ENCODE data around the gene PYGM.

Gene PYGM

DNA sequence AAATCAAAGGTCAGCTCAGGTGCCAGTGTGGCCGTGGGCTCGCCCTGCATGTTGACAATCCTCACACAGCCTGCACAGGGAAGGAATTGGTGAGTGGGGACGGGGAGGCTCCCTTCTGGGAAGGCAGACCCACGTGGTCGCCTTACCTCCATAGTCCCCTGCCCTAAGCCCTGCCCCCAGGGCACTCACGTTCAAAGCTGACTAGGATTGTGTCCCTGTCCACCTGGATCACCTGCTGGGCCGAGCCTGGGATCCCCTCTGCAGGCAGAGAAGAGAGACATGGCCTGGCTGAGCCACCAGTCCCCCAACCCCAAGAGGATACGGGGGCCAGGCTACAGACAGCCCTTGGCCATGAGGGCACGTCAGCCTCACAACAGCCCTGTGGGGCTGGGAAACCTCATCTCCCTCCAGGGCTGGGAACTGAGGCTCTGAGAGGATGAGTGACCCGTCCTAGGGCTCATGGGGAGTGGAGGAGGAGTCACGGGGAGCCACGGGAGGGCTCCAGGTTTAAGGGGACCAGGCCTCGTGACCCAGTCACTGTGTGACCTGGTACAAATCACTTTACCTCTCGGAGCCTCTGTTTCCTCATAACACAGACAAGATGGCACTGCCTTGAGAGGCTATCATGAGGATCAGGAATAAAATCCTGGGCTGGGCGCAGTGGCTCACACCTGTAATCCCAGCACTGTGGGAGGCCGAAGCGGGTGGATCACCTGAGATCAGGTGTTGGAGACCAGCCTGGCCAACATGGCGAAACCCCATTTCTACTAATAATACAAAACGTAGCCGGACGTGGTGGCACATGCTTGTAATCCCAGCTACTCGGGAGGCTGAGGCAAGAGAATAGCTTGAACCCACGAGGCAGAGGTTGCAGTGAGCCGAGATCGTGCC, 30.7 kb upstream of the PYGM start:
- DNase-seq = no peak

DNA sequence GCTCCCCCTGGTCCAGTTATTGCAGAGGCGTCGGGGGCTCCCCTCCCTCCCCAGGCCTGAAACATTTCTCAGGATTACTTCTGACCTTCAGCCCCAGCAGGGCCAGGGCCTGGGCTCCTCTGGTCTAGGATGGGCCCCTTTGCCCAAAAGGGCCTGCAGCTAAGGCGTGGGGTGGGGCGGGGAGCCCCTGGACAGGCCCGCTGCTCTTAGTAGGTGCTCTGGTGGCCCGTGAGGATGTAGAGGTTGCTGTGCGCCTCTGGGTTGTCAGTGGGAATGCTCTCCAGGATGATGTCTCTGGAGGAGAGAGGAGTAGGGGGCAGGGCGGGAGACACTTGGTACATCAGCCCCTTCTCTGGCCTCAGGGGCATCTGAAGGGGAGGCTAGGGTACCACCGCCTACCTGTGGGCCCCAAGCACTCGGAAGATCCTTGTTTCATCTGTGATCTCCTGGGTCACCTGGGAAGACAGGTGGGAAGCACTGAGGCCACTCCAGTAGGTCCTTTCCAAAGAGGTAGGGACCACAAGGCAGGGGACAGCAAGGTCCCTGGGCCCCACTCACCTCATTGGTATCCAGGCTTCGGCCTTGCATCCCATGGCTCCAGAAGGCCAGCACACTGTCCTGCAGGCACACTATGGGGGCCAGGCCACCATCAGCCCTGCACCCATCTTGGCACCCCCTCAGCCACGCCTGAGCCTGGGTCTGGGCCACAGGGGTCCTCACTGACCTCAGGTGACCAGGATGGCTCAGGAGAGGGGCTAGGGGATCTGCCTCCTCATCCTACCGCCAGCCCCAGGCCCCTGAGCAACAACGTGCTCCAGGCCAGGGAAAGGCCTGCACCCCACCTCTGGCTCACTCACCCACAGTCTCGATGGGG, 29.8 kb upstream of the PYGM start:
- DNase-seq = no peak

DNA sequence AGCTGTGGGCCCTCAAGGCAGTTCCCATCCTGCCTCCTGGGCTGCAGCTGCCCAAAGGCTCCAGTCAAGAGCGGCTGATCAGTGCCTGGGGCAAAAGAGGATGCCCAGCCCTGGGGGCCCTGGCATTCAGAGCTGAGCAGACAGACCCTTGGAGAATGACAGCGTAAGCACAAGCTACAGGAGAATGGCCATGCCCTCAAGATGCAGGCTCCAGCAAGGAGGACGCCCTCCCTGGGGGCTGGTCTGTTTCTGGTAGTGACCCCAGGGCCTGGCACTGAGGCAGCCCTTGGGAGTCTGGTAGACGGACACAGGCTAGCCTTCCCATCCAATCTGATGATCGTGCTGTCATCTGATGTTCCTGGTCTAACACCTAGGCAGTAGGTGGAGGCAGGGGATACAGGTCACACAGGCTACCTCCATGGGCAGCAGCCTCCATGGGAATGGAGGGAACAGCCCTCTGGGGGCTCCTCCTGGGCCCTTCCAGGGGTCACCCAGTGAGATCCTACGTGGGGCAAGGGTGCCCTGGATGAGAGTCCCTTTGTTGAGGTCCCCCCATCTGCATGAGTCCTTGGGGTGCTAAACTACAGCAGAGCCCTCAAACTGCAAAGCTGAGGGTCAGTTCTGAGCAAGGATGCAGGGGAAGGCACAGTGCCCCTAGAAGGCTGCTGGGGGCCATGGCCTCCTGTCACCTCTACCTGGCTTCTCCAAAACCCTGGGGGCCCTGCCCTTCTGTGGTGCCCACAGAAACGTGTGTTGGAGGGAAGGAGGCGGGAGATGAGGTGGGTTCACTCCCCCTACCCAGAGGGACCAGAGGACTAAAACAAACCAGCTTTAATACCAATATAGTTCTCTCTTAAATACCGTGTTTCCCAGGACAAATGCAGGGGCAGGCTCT, 28.8 kb upstream of the PYGM start:
- DNase-seq = no peak

DNA sequence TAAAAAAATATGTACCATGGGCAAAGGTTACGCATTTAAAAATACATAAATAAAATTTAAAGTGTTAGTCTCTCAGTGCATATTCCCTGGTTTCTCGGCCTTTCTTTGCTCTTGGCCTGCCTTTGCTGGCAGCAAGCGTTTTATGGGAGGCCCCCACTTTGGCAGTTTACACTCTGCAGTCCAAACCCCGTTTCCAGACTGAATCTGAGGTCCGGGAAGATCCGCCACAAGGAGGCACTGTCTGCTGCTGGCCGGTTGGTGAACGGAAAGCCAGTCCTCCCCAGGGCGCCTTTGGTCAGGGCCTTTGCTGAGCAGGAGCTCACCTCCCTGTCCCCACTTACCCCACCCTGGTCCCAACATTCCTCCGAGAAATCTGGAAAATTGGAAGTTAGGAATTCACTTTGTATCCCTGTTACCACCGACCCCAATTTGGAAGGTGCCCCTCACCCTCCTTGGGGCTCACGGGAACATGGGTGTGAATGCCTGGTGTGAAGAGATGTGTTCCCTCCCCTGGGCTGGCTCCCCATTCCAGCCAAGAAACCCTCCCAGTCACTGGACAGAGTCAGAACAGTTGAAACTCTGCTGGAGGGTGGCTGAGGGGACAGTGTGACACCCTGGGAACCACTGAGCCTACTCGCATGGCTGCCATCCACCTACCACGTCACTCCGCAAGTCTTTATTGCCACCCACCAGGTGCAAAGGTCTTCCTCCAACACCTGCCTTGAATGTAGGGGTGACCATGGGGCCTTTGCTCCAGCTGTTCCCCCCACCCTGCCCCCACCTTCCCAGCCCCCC, 27.9 kb upstream of the PYGM start:
- no peak for DNase-seq

DNA sequence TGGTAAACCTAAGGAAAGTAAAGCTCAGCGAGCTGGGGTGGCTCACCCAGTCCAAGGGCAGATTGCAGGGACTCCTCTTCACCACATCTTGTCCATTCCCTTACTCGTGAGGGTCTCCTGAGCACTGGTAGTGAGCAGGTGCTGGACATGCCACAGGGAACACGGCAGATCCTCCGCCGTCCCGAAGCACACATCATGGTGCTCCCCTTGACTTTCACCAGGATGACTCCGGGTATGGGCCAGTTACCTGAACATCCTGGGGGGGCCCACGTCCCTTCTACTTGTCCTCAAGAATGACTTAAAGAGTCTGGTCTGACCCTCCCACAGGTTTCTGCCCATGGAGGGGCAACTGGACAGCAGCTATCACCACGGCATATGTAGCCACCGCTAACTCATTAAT, 26.5 kb upstream of the PYGM start:
- no peak for DNase-seq

DNA sequence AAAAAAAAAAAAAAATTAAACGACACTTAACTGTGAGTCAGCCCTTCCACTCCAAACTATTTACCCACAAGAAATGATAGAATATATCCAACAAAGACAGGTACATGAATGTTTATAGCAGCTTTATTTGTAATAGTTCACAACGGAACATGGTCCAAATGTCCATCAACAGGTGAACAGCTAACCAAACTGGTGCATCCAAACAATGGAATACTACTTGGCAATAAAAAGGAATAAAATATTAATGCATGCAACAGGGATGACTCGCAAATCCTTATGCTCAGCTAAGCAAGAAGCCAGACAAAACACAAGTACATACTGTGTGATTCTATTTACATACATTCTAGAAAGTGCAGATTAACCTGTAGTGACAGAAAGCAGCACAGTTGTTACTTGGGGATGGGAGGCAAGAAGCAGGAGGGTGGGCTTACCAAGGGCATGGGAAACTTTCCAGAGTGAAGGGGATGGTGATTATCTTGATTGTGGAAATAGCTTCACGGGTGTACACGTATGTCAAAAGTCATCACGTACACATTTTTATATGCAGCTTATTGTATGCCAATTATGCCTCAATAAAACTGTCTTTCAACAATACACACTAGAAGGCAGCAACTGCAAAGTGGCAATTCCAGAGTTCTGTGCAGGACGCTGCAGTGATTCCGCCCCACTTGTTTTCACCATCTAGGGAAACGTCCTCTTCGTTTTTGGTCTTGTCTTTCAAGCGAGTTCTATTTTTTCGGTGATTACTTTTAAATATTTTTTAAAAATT, 25.2 kb upstream of the PYGM start:
- DNase-seq = no peak

DNA sequence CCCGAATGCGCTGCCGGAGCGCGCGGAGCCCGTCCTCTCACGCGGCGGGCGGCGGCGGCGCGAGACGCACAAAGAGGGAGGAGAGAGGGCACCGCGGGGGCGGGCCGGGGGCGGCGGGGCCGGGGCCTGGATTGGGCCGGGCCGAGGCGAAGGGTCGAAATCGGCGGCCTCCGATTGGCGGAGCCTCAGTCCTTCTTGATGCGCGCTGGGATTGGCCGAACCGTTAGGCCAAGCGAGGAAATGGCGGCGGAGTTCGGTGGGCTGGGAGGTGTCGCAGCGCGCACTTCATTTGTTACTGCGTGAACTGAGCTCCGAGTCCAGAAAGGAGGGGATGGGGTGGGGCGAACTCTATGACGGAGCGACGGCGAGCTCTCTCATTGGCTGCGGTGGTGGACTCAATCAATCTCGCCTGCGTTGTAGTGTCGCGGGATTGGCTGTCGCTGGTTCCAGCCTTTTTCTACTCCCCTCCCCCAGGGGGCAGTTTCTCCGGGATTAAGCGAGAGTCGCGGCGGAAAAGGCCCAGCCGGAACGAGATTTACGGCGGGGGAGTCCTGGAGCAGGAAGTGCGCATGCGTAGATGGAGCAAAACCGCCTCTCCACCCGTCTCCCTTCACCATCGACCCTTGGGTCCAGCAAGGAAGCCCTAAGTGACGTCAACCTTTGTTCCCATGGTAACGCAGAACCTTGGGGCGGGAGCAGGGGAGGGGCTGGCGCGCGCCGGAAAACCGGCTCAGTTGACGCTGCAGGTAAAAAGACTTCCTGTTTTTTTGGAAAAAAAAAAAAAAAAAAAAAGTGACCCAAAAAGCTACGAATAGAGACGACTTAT, 18.9 kb upstream of the PYGM start, which contains the start of gene SF1:
Gene SF1, minus strand, starts transcription at position 70 of the 826 bp plus-strand sequence. CDS start 150 bp downstream, outside the sequence.
- peak; percentile 100 for DNase-seq

DNA sequence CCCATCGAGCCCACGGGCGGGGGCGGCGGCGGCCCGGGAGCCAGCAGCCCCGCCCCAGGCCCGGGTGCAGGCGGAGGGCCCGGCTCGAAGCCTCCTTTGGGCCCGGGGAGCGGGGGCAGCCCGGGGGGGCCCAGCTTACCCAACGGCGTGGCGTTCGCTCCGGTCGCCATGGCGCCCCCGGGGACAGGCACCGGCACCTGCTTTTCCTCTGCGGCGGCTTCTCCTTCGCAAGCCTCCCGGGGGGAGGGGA, 18.4 kb upstream of the PYGM start:
- DNase-seq = no peak

DNA sequence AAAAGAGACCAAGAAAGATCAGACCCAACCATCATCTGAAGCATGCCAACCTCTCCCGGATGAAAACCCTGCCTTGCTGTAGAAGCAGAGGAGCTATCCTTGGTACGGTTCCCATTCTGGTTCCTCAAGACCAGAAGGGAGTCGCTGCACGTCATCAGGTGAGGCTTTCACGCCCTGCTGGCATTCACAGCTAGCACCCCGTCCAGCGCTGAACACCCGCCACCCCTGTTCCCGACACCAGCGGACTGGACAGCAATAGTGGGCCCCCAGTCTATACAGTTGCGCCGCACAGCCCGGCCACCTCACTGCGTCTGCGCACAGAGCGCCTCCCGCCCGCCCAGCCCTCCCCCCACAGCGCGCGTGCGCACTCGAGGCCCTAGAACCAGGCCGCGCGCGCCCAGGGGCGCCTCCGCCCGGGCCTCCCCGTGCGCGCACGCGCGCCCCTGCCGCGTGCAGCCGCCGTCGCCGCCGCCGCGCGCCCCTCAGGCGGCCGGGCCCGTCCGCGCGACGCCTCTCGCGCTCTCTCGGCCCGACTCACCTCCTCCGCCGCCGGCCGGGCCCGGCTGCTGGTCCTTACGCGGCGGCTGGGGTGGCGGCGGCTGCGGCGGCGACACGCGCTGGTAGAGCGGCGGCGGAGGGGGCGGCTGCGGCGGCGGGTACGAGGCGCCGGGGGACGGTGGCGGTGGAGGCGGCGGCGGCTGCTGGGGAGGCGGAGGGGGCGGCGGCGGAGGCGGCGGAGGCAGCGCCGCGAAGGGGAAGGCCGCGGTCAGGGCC, 17.9 kb upstream of the PYGM start:
- DNase-seq = peak; percentile 82

DNA sequence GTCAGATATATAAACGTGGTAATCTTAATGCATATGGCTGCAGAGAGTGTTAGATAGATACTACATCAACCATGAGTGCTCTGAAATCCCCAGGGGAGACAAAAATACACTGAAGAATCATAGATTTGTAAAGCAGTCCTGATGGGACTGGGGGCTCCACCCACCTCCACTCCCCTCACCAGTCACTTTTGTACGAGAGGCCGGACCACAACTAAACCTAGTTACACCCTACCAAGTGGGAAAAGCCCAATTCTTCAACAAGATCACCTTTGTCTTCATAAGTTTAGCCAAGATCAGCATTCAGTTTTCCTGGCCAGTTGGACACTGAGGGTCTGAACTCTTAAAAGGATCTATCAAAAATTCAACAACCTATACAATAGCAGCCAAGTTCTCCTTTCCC, 17.1 kb upstream of the PYGM start:
- no peak for DNase-seq

DNA sequence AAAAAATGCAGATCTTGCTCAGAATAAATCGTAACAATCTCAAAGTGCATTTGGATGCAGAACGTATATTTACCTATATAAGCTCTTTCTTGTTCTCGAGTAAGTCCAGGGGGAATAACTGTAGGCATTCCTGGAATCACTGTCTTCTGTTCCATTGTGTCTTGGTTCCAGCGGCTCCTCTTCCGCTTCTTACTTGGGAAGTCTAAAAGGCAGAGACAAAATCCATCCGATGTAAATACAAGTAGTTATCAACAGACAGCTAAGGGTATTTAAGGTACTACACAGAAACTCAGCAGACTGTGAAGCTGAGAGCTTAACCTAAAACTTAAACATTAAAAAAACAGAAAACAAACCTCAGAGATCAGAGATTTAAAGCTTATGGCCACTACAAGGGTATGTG, 16.7 kb upstream of the PYGM start:
- no peak for DNase-seq

DNA sequence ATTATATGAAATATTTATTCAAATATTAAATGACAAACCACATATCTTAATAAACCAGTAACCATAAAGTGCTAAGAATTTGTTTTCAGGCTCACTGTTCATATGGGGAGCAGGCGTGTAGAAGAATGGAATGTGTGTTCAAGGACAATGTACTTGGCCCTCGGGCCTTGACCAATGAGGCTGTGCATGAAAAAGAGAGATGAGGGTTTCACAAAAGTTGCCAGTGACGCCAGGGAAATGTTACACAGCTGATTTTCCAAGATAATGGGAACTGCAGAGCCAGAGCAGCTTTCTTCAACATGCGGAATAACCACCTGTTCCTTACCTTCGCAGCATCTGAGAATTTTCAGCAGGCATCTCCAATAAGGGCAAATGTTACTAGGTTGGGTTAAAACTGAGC, 14.4 kb upstream of the PYGM start:
- no peak for DNase-seq

DNA sequence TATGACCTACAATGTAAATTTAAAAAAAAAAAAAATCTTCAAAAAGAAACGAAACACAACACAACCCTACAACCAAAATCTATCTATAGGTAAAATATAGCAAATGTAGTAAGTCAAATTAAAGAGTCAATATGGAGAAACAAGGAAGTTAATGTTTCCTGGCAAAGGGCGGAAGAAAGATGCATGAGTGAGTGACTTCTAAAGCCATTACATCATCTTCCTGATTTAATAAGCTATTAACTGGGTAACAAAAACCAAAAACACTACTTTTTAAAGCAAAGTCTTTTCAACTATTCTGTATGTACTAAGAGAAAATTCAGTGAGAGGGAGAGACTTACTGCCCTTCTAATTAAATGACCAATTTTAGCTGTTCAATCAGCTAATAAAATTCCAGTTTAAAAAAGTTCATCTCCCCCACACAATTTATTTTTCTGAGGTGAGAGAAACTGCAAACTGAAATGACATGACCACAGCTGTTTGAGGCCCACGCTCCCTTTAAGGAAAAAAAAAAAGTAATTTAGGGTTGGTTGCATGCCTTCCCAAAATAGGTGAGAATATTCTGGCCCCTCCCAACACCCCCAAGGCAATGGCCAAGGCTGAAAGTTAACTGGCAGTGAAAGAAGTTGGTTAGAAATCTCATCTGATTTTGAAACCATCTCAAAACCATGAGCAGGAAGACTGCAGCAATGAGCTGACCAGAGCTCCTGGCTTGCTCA, 12.7 kb upstream of the PYGM start:
- DNase-seq = no peak

DNA sequence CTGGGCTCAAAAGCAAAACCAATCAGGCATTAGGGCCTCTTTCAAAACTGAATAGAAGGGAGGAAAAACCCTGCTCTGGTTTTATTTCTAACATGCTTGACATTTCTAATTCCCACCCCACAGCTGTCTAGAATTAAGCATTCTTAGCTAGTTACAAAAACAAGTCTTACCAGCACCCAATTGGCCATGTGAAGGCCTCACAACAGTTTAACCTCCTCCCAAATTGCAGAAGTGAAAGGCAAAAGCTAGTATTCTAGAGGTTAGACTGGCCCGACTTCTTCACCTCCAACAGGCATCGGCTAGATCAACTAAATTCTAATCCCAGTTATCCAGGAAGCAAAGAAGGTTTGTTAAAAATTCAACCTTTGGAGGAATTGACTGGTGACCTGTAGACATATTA, 12.1 kb upstream of the PYGM start:
- no peak for DNase-seq

DNA sequence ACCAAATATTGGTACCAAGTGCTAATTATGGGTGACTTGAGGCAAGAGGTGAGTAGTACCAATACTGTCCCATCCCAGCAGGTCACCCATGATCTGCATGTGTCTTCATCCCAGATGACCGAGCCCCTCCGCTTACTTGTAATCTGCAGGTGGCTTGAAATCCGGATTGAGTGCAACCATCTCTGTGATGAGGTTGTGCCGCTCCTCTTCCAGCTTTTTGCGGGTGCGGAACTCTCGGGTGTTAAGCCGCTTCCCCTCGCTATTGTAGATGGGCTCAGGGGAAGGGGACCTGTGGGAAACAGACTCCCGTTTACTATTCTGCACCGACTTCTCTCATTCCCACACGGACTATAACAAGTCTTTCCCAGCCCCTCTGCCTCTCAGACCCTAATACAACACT, 10.3 kb upstream of the PYGM start:
- no peak for DNase-seq

DNA sequence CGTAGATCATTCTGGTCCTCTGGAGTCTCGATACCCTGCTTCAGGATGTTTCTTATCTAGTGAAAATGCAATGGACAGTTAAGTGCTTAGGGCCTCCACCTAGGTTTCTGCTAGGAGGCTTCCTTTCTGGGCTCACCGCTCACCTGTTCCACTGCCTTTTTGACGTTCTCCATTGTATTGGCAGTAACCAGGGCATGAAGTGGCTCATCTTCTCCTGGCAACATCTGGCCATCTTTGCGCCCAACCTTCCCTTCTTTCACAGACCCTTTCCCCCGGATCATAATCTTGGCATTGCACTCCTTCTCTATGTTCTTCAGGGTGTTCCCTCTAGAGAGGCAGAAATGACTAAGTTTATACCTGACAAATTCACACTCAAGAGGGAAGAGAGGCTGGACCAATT, 9.5 kb upstream of the PYGM start:
- no peak for DNase-seq

DNA sequence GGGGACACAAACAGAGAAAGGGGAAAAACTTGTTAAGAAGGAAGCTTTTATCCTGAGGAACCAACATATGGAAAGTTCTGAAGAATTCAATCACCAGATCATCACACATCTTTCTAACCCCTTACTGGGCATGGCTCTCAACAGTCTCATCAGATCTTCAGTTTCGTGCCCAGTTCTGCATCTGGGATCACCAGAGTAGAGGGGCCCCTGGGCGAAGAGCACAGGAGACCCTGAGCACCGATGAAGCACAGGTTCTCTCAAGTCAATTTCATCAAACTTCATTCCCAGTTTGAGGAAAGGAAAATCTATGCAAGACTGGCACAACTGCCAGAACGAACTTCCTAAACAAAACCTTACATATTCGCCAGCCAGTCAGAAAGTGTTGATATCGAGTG, 8.5 kb upstream of the PYGM start:
- no peak for DNase-seq

DNA sequence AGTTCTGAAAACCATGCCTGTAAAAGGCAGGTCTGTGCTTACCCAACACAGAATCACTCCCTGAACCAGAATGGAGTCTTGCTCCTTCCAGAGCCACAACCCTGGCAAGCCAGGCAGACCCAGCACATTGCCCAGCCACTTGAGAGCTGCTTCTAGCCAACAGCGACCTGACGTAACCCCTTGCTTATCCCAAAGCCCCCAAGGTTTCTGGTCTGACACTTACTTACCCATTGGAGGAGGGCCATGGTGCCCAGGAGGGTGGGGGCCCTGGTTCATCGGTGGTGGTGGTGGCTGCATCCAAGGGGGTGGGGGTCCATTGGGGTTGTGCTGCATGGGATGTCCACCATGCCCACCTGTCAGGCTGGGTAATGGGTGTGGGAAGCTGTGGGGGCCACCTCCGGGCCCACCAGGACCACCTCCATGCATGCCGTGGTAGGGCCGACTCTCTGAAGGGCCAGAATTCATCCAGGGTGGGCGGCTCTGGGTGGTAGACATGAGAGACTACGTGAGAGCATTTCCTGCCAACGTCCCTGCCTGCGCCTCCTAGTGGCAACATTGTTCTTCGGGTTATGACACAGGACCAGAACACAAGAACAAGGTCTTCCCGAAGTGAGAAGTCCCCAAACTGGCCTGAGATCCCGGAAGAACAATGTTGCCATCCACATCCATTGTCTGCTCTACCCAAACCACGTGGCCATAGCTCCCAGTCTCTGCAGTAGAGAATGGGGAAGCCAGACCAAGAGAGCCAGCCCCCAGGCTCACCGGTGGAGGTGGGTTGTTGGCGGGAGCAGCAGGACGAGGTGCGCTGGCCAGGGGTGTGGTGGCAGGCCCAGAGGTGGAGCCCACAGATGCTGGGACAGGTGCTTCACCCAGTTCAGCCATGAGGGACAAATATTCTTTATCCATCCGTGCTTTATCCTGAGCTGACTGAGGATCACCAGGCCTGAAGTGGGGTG, 7.8 kb upstream of the PYGM start:
- peak; percentile 16 for DNase-seq
